ENCODE measurements around the gene ENDOD1.

ENDOD1 gene

GRCh38 chr11:95076981-95077380, 12.7 kb upstream of the ENDOD1 start:
- DNase-seq: no peak

GRCh38 chr11:95078526-95078925, 11.1 kb upstream of the ENDOD1 start:
- no peak for DNase-seq

GRCh38 chr11:95081010-95081409, 8.6 kb upstream of the ENDOD1 start:
- DNase-seq: no peak

- no peak for DNase-seq
Measured at GRCh38 chr11:95081412-95081811, 8.2 kb upstream of the ENDOD1 start.

GRCh38 chr11:95082576-95083001, 7.1 kb upstream of the ENDOD1 start:
- no peak for DNase-seq

- no peak for DNase-seq
Measured at GRCh38 chr11:95084509-95084908, 5.1 kb upstream of the ENDOD1 start.

GRCh38 chr11:95085117-95085816, 4.4 kb upstream of the ENDOD1 start:
- no peak for DNase-seq

GRCh38 chr11:95086151-95086550, 3.5 kb upstream of the ENDOD1 start:
- DNase-seq: no peak

- DNase-seq: no peak
Measured at GRCh38 chr11:95086836-95087570, 2.6 kb upstream of the ENDOD1 start.

- DNase-seq: no peak
Measured at GRCh38 chr11:95088946-95089619, 563 bp upstream of the ENDOD1 start.

- DNase-seq: no peak
Measured at GRCh38 chr11:95091663-95092180, 2.1 kb downstream of the ENDOD1 start.

- DNase-seq: peak in 1 of 2 experiments; percentile 13
Measured at GRCh38 chr11:95092549-95093324, 3.1 kb downstream of the ENDOD1 start.

- no peak for DNase-seq
Measured at GRCh38 chr11:95093548-95093947, 3.9 kb downstream of the ENDOD1 start.

GRCh38 chr11:95095858-95096587, 6.4 kb downstream of the ENDOD1 start:
- no peak for DNase-seq

- DNase-seq: no peak
Measured at GRCh38 chr11:95097209-95097608, 7.6 kb downstream of the ENDOD1 start.

GRCh38 chr11:95098826-95099225, 9.2 kb downstream of the ENDOD1 start:
- DNase-seq: no peak

- DNase-seq: no peak
Measured at GRCh38 chr11:95100191-95100648, 10.6 kb downstream of the ENDOD1 start.

GRCh38 chr11:95100856-95101507, 11.3 kb downstream of the ENDOD1 start:
- no peak for DNase-seq

GRCh38 chr11:95101935-95102334, 12.3 kb downstream of the ENDOD1 start:
- no peak for DNase-seq

- no peak for DNase-seq
Measured at GRCh38 chr11:95102733-95103132, 13.1 kb downstream of the ENDOD1 start.

- no peak for DNase-seq
Measured at GRCh38 chr11:95103701-95104100, 14.1 kb downstream of the ENDOD1 start.
